COR-L47 (cell line): ENCODE measurements around the gene SLC6A9.

Experiments
- DNase-seq: peaks from one replicate; lab custom pipeline; 2025; lab: John Stamatoyannopoulos, UW

The SLC6A9 gene

GRCh38 chr1:44002165-44002564, 29.1 kb downstream of the SLC6A9 start:
- no peak for DNase-seq

GRCh38 chr1:44000122-44000665, 31.1 kb downstream of the SLC6A9 start:
- DNase-seq = no peak

GRCh38 chr1:43999455-43999854, 31.8 kb downstream of the SLC6A9 start:
- no peak for DNase-seq

- DNase-seq = no peak
These were observed 33.3 kb downstream of the SLC6A9 start for GRCh38 chr1:43998000-43998378.

- DNase-seq = no peak
These were observed 33.8 kb downstream of the SLC6A9 start for GRCh38 chr1:43997295-43997999.

- DNase-seq = no peak
These were observed 34.5 kb downstream of the SLC6A9 start for GRCh38 chr1:43996733-43997115.

- DNase-seq = no peak
These were observed 35.1 kb downstream of the SLC6A9 start for GRCh38 chr1:43995984-43996732.

GRCh38 chr1:43994794-43995790, 36.2 kb downstream of the SLC6A9 start:
- no peak for DNase-seq

GRCh38 chr1:43994071-43994470, 37.2 kb downstream of the SLC6A9 start:
- DNase-seq = no peak

GRCh38 chr1:43993206-43993914, 37.9 kb downstream of the SLC6A9 start:
- DNase-seq = no peak

GRCh38 chr1:43992232-43992995, 38.8 kb downstream of the SLC6A9 start:
- DNase-seq = no peak

- DNase-seq = peak; percentile 37
These were observed 39.6 kb downstream of the SLC6A9 start, which contains the start of gene CCDC24 for GRCh38 chr1:43991476-43992231. TSS of gene CCDC24 (plus strand) at chr1:43991599. CDS start at chr1:43991879, 280 bp downstream.

- no peak for DNase-seq
These were observed 40.1 kb downstream of the SLC6A9 start for GRCh38 chr1:43991200-43991475.

GRCh38 chr1:43990271-43991199, 40.7 kb downstream of the SLC6A9 start:
- no peak for DNase-seq

GRCh38 chr1:43987159-43987902, 43.9 kb downstream of the SLC6A9 start:
- DNase-seq = no peak

- no peak for DNase-seq
These were observed 44.5 kb downstream of the SLC6A9 start for GRCh38 chr1:43986712-43987111.

GRCh38 chr1:43985984-43986595, 45.2 kb downstream of the SLC6A9 start:
- DNase-seq = no peak

GRCh38 chr1:43984855-43985254, 46.4 kb downstream of the SLC6A9 start:
- DNase-seq = no peak
